ENCODE data around the gene CDK16. TPM values are rescaled to one million over a fixed set of nuclear protein-coding genes. Genes with fewer than 3 reads are reported as not detected.

The CDK16 gene
- total RNA-seq, 1 experiment from 2014 or later: 168 TPM

DNA sequence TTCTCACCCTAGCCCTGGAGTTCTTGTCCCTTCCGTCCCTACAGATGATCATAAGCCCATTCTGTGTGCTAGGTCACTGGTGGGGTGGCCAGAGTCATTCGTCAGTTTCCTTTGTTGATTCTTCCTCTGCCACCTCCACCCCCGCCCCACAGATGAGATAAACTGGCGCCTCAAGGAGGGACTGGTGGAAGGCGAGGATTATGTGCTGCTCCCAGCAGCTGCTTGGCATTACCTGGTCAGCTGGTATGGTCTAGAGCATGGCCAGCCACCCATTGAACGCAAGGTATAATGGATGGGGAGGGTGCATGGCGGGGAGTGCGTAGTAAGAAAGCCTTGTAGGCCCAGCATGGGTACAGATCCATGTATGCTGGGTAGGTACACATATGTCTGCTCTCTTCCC, 20.7 kb downstream of the CDK16 start:
- intact Hi-C loops (cut with micrococcal nuclease; ENCODE audit: unreplicated experiment): no loop called here
- no peaks in the 10 kb centered on the region for H3K27me3 ChIP-seq (replicated peaks; ENCODE audit: insufficient read depth, low read depth, low read length, poor library complexity)
- H3K4me3 ChIP-seq (ENCODE audit: low read depth, low read length, poor library complexity, severe bottlenecking): no peak overlapping the region
- TF ChIP-seq EZH2 (IDR thresholded peaks at IDR 0.05; ENCODE audit: borderline replicate concordance, low read depth, low read length, poor library complexity, severe bottlenecking): no peak
- TF ChIP-seq, protein P1, sequence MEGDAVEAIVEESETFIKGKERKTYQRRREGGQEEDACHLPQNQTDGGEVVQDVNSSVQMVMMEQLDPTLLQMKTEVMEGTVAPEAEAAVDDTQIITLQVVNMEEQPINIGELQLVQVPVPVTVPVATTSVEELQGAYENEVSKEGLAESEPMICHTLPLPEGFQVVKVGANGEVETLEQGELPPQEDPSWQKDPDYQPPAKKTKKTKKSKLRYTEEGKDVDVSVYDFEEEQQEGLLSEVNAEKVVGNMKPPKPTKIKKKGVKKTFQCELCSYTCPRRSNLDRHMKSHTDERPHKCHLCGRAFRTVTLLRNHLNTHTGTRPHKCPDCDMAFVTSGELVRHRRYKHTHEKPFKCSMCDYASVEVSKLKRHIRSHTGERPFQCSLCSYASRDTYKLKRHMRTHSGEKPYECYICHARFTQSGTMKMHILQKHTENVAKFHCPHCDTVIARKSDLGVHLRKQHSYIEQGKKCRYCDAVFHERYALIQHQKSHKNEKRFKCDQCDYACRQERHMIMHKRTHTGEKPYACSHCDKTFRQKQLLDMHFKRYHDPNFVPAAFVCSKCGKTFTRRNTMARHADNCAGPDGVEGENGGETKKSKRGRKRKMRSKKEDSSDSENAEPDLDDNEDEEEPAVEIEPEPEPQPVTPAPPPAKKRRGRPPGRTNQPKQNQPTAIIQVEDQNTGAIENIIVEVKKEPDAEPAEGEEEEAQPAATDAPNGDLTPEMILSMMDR (conservative IDR thresholded peaks at IDR 0.05; ENCODE audit: low read depth, low read length): no peak
- BruUV-seq (replicated peaks): no TSS peak
- no peaks in the 10 kb centered on the region for H3K4me1 ChIP-seq (ENCODE audit: insufficient read depth, low read length, poor library complexity, severe bottlenecking)
- DNase-seq (ENCODE audit: low spot score): no peak
- ChIA-PET POLR2A (ENCODE audit: low non-redundant PET) (no interaction called here), CTCF (no interaction called here)
- H3K36me3 ChIP-seq (ENCODE audit: insufficient read depth, low read length, poor library complexity, severe bottlenecking): peaks cover 28% of the 10 kb centered on the region
- H3K9me3 ChIP-seq (ENCODE audit: low read depth, low read length, poor library complexity, severe bottlenecking): no peaks in the 10 kb centered on the region
- no peak overlapping the region for H3K27ac ChIP-seq (ENCODE audit: low read depth, low read length, poor library complexity, severe bottlenecking)

DNA sequence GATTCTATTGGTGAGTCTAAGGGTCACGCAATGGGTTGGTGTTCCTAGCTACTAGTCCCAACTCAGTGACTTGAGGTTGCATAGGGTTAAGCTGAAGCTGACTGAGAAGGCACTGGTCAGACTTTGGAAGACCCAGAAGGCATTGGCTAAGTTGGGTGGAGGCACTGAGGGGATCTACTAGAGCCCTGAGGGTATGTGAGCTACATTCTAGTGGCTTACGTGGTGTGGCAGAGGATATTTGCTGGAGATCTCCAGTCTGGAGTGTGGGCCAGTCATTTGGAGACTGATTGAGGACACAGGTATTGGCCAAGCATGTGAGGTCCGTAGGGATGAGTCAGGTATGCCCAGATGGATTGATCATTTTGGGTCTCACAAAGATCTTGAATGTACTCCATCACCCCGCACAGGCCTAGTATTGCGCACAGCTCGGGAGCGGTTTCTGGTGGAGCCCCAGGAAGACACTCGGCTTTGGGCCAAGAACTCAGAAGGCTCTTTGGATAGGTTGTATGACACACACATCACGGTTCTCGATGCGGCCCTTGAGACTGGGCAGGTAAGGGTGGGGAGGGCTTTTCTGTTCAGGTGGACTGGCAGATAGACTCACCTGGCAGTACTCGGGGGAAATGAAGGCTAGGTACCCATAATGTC, 21.5 kb downstream of the CDK16 start:
- Histone ChIP-seq H3K27ac (ENCODE audit: low read depth, low read length, poor library complexity, severe bottlenecking) (no peak overlapping the region), H3K36me3 (ENCODE audit: insufficient read depth, low read length, poor library complexity, severe bottlenecking) (peaks cover 28% of the 10 kb centered on the region), H3K27me3 (replicated peaks; ENCODE audit: insufficient read depth, low read depth, low read length, poor library complexity) (no peaks in the 10 kb centered on the region), H3K4me1 (ENCODE audit: insufficient read depth, low read length, poor library complexity, severe bottlenecking) (no peaks in the 10 kb centered on the region), H3K9me3 (ENCODE audit: low read depth, low read length, poor library complexity, severe bottlenecking) (no peaks in the 10 kb centered on the region), H3K4me3 (ENCODE audit: low read depth, low read length, poor library complexity, severe bottlenecking) (no peak overlapping the region)
- TF ChIP-seq EZH2 (IDR thresholded peaks at IDR 0.05; ENCODE audit: borderline replicate concordance, low read depth, low read length, poor library complexity, severe bottlenecking): no peak
- TF ChIP-seq, protein P1 (conservative IDR thresholded peaks at IDR 0.05; ENCODE audit: low read depth, low read length): no peak
- no TSS peak for BruUV-seq (replicated peaks)
- CTCF ChIA-PET: no interaction called here
- no peak for DNase-seq (ENCODE audit: low spot score)
- intact Hi-C loops (cut with micrococcal nuclease; ENCODE audit: unreplicated experiment): no loop called here
- POLR2A ChIA-PET (ENCODE audit: low non-redundant PET): no interaction called here

DNA sequence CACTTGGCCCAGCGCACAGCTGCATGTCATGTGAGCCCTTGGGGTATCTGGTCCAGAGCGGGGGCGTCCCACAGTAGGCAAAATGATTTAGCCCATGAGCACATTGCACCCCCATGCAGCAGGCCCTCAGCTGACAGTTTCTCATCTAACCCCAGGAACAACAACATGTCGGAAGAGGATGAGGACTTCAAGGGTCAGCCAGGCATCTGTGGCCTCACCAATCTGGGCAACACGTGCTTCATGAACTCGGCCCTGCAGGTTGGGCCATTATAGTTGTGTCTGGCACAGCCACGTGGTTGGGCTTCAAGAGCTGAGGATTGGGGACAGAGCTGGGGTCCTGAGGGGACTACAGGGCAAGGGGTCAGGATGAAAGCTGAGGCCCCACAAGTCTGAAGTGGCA, 22.1 kb downstream of the CDK16 start:
- intact Hi-C loops (cut with micrococcal nuclease; ENCODE audit: unreplicated experiment): no loop called here
- CTCF ChIA-PET: no interaction called here
- no peaks in the 10 kb centered on the region for H3K9me3 ChIP-seq (ENCODE audit: low read depth, low read length, poor library complexity, severe bottlenecking)
- H3K4me3 ChIP-seq (ENCODE audit: low read depth, low read length, poor library complexity, severe bottlenecking): no peak overlapping the region
- H3K27me3 ChIP-seq (replicated peaks; ENCODE audit: insufficient read depth, low read depth, low read length, poor library complexity): no peaks in the 10 kb centered on the region
- H3K4me1 ChIP-seq (ENCODE audit: insufficient read depth, low read length, poor library complexity, severe bottlenecking): no peaks in the 10 kb centered on the region
- no TSS peak for BruUV-seq (replicated peaks)
- POLR2A ChIA-PET (ENCODE audit: low non-redundant PET): no interaction called here
- no peak for DNase-seq (ENCODE audit: low spot score)
- peaks cover 28% of the 10 kb centered on the region for H3K36me3 ChIP-seq (ENCODE audit: insufficient read depth, low read length, poor library complexity, severe bottlenecking)
- no peak for TF ChIP-seq EZH2 (IDR thresholded peaks at IDR 0.05; ENCODE audit: borderline replicate concordance, low read depth, low read length, poor library complexity, severe bottlenecking)
- TF ChIP-seq, protein P1 (conservative IDR thresholded peaks at IDR 0.05; ENCODE audit: low read depth, low read length): no peak
- no peak overlapping the region for H3K27ac ChIP-seq (ENCODE audit: low read depth, low read length, poor library complexity, severe bottlenecking)
